ENCODE data around the gene OTP. TPM values are rescaled to one million over a fixed set of nuclear protein-coding genes. Genes with fewer than 3 reads are reported as not detected.
A peak's percentile ranks its signal among the peaks of the same experiment; 100 is the strongest.

Gene OTP
- total RNA-seq, result not detected in 2 replicates
- not detected for total RNA-seq (2013)
- polyA plus RNA-seq, result 0.03 TPM in 1 of 2 replicates, not detected in the other
- not detected in 2 replicates for polyA minus RNA-seq

GRCh38 chr5:77637998-77638762 is at the start of gene OTP:
TSS of gene OTP (minus strand) at chr5:77638713. CDS start at chr5:77638549, 164 bp downstream.
- ChIA-PET POLR2A (interaction anchor here (0.6 to 0.7 kb wide), 2 partner anchors 61 to 415 kb away, joined by 3 to 10 read pairs; no protein-coding TSS in a partner anchor), CTCF (interaction anchor here (1.6 kb wide), 1 partner anchor 8 kb away, joined by 4 read pairs; no protein-coding TSS in a partner anchor)
- no peak for ATAC-seq (ENCODE audit: low read depth)
- TF ChIP-seq, protein P1, sequence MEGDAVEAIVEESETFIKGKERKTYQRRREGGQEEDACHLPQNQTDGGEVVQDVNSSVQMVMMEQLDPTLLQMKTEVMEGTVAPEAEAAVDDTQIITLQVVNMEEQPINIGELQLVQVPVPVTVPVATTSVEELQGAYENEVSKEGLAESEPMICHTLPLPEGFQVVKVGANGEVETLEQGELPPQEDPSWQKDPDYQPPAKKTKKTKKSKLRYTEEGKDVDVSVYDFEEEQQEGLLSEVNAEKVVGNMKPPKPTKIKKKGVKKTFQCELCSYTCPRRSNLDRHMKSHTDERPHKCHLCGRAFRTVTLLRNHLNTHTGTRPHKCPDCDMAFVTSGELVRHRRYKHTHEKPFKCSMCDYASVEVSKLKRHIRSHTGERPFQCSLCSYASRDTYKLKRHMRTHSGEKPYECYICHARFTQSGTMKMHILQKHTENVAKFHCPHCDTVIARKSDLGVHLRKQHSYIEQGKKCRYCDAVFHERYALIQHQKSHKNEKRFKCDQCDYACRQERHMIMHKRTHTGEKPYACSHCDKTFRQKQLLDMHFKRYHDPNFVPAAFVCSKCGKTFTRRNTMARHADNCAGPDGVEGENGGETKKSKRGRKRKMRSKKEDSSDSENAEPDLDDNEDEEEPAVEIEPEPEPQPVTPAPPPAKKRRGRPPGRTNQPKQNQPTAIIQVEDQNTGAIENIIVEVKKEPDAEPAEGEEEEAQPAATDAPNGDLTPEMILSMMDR (IDR thresholded peaks at IDR 0.05), result no peak
- TF ChIP-seq EZH2 (IDR thresholded peaks at IDR 0.05; ENCODE audit: borderline replicate concordance, insufficient read depth, low read depth, low read length, poor library complexity, severe bottlenecking), result no peak
- Histone ChIP-seq H3K9me3 (ENCODE audit: control extremely low read depth in 1 of 3, control insufficient read depth in 2 of 3, insufficient read depth in 1 of 3, low read length in 2 of 3) (peaks cover 3 to 65% (median 46%) of the 10 kb centered on the region in 3 donors), H3K9ac (ENCODE audit: low read length) (no peak within 1 kb of the TSS), H3K36me3 (replicated peaks in 1 of 2; ENCODE audit: control extremely low read depth in 1 of 2, control insufficient read depth in 1 of 2, extremely low read depth in 1 of 2, insufficient read depth in 2 of 2, low read length in 1 of 2) (no peaks in the 10 kb centered on the region), H3K4me2 (replicated peaks; ENCODE audit: low read depth, low read length, poor library complexity, severe bottlenecking) (peak within 1 kb of the TSS; percentile 24), H3K4me1 (ENCODE audit: control insufficient read depth in 2 of 2, insufficient read depth in 2 of 2, low read length in 2 of 2) (peaks cover 24 to 63% of the 10 kb centered on the region in 2 donors), H4K20me1 (ENCODE audit: control insufficient read depth, insufficient read depth, low read length, poor library complexity, severe bottlenecking) (no peaks in the 10 kb centered on the region), H3K4me3 (ENCODE audit: control extremely low read depth in 1 of 5, extremely low read depth in 1 of 5, insufficient read depth in 1 of 5, low read depth in 2 of 5, low read length in 4 of 5) (peak within 1 kb of the TSS in 1 of 5 experiments; percentile 3), H3K27ac (ENCODE audit: low read length in 2 of 2) (no peak within 1 kb of the TSS), H3K27me3 (replicated peaks in 1 of 4; ENCODE audit: control extremely low read depth in 1 of 4, control insufficient read depth in 3 of 4, insufficient read depth in 4 of 4, low read length in 3 of 4) (peaks cover 0 to 97% (median 92%) of the 10 kb centered on the region in 4 experiments), H2AFZ (ENCODE audit: insufficient read depth, low read depth, low read length, poor library complexity, severe bottlenecking) (no peak within 1 kb of the TSS), H3K79me2 (ENCODE audit: control insufficient read depth, insufficient read depth, low read length) (no peaks in the 10 kb centered on the region)
- WGBS (ENCODE audit: insufficient coverage), result 5% methylated on average over 7 of the region's 24 CpGs
- intact Hi-C loops (cut with micrococcal nuclease), result loop anchor here (5.0 kb wide), 1 partner anchor 139 kb away; the partner anchor contains the start of gene TBCA
- Mint-ChIP-seq H3K27me3 (peaks cover 71% of the 10 kb centered on the region), H3K4me3 (no peak within 1 kb of the TSS), H3K4me1 (peaks cover 6% of the 10 kb centered on the region), H3K9me3 (ENCODE audit: insufficient read depth) (peaks cover 2% of the 10 kb centered on the region), H3K27ac (peak within 1 kb of the TSS; percentile 66)
- no peak for DNase-seq

- H4K20me1 ChIP-seq (ENCODE audit: control insufficient read depth, insufficient read depth, low read length, poor library complexity, severe bottlenecking), result no peaks in the 10 kb centered on the region
- H3K9me3 ChIP-seq (ENCODE audit: control extremely low read depth in 1 of 3, control insufficient read depth in 2 of 3, insufficient read depth in 1 of 3, low read length in 2 of 3), result no peaks in the 10 kb centered on the region
- Mint-ChIP-seq H3K27me3 (peaks cover 7% of the 10 kb centered on the region), H3K4me1 (no peaks in the 10 kb centered on the region), H3K9me3 (ENCODE audit: insufficient read depth) (no peaks in the 10 kb centered on the region), H3K4me3 (no peak overlapping the region), H3K27ac (no peak overlapping the region)
- H3K27ac ChIP-seq (ENCODE audit: low read length in 2 of 2), result no peak overlapping the region
- no peak for TF ChIP-seq EZH2 (IDR thresholded peaks at IDR 0.05; ENCODE audit: borderline replicate concordance, insufficient read depth, low read depth, low read length, poor library complexity, severe bottlenecking)
- TF ChIP-seq, protein P1 (IDR thresholded peaks at IDR 0.05), result no peak
- ATAC-seq (ENCODE audit: low read depth) (no peak), DNase-seq (no peak)
- H3K4me1 ChIP-seq (ENCODE audit: control insufficient read depth in 2 of 2, insufficient read depth in 2 of 2, low read length in 2 of 2), result no peaks in the 10 kb centered on the region
- no peak overlapping the region for H3K4me2 ChIP-seq (replicated peaks; ENCODE audit: low read depth, low read length, poor library complexity, severe bottlenecking)
- H2AFZ ChIP-seq (ENCODE audit: insufficient read depth, low read depth, low read length, poor library complexity, severe bottlenecking), result no peak overlapping the region
- ChIA-PET CTCF (no interaction called here), POLR2A (no interaction called here)
- peaks cover 0 to 2% of the 10 kb centered on the region in 2 experiments for H3K36me3 ChIP-seq (replicated peaks in 1 of 2; ENCODE audit: control extremely low read depth in 1 of 2, control insufficient read depth in 1 of 2, extremely low read depth in 1 of 2, insufficient read depth in 2 of 2, low read length in 1 of 2)
- intact Hi-C loops (cut with micrococcal nuclease), result no loop called here
- 80% methylated on average over 1 of the region's 6 CpGs for WGBS (ENCODE audit: insufficient coverage)
- no peak overlapping the region for H3K4me3 ChIP-seq (ENCODE audit: control extremely low read depth in 1 of 5, extremely low read depth in 1 of 5, insufficient read depth in 1 of 5, low read depth in 2 of 5, low read length in 4 of 5)
- no peak overlapping the region for H3K9ac ChIP-seq (ENCODE audit: low read length)
- H3K27me3 ChIP-seq (replicated peaks in 1 of 4; ENCODE audit: control extremely low read depth in 1 of 4, control insufficient read depth in 3 of 4, insufficient read depth in 4 of 4, low read length in 3 of 4), result no peaks in the 10 kb centered on the region
- no peaks in the 10 kb centered on the region for H3K79me2 ChIP-seq (ENCODE audit: control insufficient read depth, insufficient read depth, low read length)
Observed at GRCh38 chr5:77683171-77683732, 44.7 kb upstream of the OTP start.
